Caco-2 (cell line): ENCODE data around the gene NPAS3. TPM values are rescaled to one million over a fixed set of nuclear protein-coding genes. Genes with fewer than 3 reads are reported as not detected.

Experiments
- BruUV-seq: library from RNA; stranded (reverse); fragments of 400-500 nt; replicated peaks from 2 replicates; lab custom pipeline; 2021; lab: Mats Ljungman, UMichigan
- CTCF ChIA-PET: fragments of 300-600 bp; sonication (Branson Sonifier 250); formaldehyde crosslinking; loops from one replicate; lab custom pipeline; 2022; ENCODE audit warnings: antibody characterized with exemption; lab: Charles Lee
- POLR2A ChIA-PET: fragments of 300-600 bp; sonication (Branson Sonifier 250); formaldehyde crosslinking; loops from one replicate; lab custom pipeline; 2022; ENCODE audit warnings: antibody characterized with exemption; lab: Charles Lee
- DNase-seq, 2 experiments: peaks; one replicate each; pipeline versions ENCODE4 v3.0.0 to v3.0.0-alpha.2; 2020 to 2022
- H3K27me3 ChIP-seq: replicated peaks from 2 replicates; pipeline ENCODE4 v1.6.0; 2011; ENCODE audit warnings: low read length; ENCODE audit not compliant: control insufficient read depth, insufficient read depth
- H3K36me3 ChIP-seq: 2 replicates; pipeline ENCODE4 v1.5.1; 2011; ENCODE audit warnings: low read length; ENCODE audit not compliant: control insufficient read depth, insufficient read depth
- H3K4me1 ChIP-seq: fragments of 250-450 bp; sonication (Bioruptor Pico); 2 replicates; pipeline ENCODE4 v1.5.1; 2020; ENCODE audit warnings: mild to moderate bottlenecking
- H3K4me3 ChIP-seq: 2 replicates; pipeline ENCODE4 v1.5.1; 2011; ENCODE audit warnings: low read depth, mild to moderate bottlenecking, control low read depth, low read length
- H3K9me3 ChIP-seq: fragments of 250-450 bp; sonication (Bioruptor Pico); 2 replicates; pipeline ENCODE4 v1.5.1; 2020; ENCODE audit warnings: mild to moderate bottlenecking, moderate library complexity
- H3K27ac Mint-ChIP-seq: one replicate; pipeline ENCODE4 v1.8.0; 2022; ENCODE audit warnings: mixed read lengths; ENCODE audit not compliant: unreplicated experiment
- H3K27me3 Mint-ChIP-seq: one replicate; pipeline ENCODE4 v1.8.0; 2022; ENCODE audit warnings: mixed read lengths; ENCODE audit not compliant: insufficient read depth, unreplicated experiment
- H3K36me3 Mint-ChIP-seq: one replicate; pipeline ENCODE4 v1.8.0; 2022; ENCODE audit warnings: mild to moderate bottlenecking, mixed read lengths; ENCODE audit not compliant: insufficient read depth, unreplicated experiment
- H3K4me1 Mint-ChIP-seq: one replicate; pipeline ENCODE4 v1.8.0; 2022; ENCODE audit warnings: low read depth, mixed read lengths; ENCODE audit not compliant: unreplicated experiment
- H3K4me3 Mint-ChIP-seq: one replicate; pipeline ENCODE4 v1.8.0; 2022; ENCODE audit warnings: mild to moderate bottlenecking, moderate library complexity, mixed read lengths; ENCODE audit not compliant: unreplicated experiment
- H3K9me3 Mint-ChIP-seq: one replicate; pipeline ENCODE4 v1.8.0; 2022; ENCODE audit warnings: mixed read lengths; ENCODE audit not compliant: unreplicated experiment
- intact Hi-C: fragments of 100-400 bp; cut with micrococcal nuclease; formaldehyde crosslinking; loops from one replicate; pipeline ENCODE4 v1.10.0; 2022; ENCODE audit not compliant: unreplicated experiment
- total RNA-seq: library from RNA; stranded (reverse); gene quantifications from 2 replicates; pipeline ENCODE4 v1.2.3, GENCODE V29; 2022
- TF ChIP-seq, protein P1 (sequence below), 2 experiments: fragments of 200-600 bp in 1 of 2; IDR thresholded peaks; 1 replicate in 1 of 2; 2 replicates in 1 of 2; pipeline versions ENCODE4 v1.5.1 to v1.8.0; 2011 to 2022; ENCODE audit warnings: antibody characterized with exemption in 1 of 2, control low read depth in 1 of 2, inconsistent platforms in 1 of 2, low read depth in 1 of 2, low read length in 1 of 2, mild to moderate bottlenecking in 1 of 2, moderate library complexity in 1 of 2; ENCODE audit not compliant: insufficient read depth in 1 of 2, severe bottlenecking in 1 of 2, unreplicated experiment in 1 of 2

NPAS3 gene
- total RNA-seq, 1 experiment from 2014 or later, result not detected

DNA sequence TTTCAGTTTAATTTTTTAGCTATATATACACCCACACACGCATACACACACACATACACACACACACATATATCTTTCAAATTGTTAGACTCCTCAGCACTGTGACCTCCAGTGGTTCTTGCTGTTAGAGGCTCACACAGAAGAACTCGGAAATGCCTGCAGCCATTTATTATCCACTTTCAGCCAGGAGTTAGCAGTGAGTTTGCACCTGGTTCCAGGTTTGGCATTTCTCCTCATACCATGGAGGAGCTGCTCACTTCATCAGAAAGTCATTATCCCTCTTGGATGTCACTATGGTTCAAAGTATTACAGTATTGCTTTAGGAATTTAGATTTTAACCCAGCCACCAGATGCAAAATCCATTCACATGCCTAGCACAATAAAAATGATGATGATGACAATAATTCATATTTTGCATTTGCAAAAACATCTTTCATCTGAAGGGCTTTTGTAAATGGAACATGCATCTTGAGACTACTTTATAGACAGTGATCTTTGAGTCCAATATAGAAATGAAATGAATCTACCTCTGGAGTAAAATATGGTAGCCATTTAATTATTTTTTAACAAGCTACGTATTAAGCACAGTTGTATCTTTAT is 42.3 kb downstream of the NPAS3 start:
- no peak overlapping the region for H3K4me3 ChIP-seq
- Mint-ChIP-seq H3K9me3 (no peaks in the 10 kb centered on the region), H3K4me3 (no peak overlapping the region), H3K36me3 (no peaks in the 10 kb centered on the region), H3K27me3 (peaks cover 10% of the 10 kb centered on the region), H3K27ac (no peak overlapping the region), H3K4me1 (no peaks in the 10 kb centered on the region)
- H3K36me3 ChIP-seq, result no peaks in the 10 kb centered on the region
- BruUV-seq, result no TSS peak
- H3K9me3 ChIP-seq, result no peaks in the 10 kb centered on the region
- ChIA-PET CTCF (no interaction called here), POLR2A (no interaction called here)
- TF ChIP-seq, protein P1, sequence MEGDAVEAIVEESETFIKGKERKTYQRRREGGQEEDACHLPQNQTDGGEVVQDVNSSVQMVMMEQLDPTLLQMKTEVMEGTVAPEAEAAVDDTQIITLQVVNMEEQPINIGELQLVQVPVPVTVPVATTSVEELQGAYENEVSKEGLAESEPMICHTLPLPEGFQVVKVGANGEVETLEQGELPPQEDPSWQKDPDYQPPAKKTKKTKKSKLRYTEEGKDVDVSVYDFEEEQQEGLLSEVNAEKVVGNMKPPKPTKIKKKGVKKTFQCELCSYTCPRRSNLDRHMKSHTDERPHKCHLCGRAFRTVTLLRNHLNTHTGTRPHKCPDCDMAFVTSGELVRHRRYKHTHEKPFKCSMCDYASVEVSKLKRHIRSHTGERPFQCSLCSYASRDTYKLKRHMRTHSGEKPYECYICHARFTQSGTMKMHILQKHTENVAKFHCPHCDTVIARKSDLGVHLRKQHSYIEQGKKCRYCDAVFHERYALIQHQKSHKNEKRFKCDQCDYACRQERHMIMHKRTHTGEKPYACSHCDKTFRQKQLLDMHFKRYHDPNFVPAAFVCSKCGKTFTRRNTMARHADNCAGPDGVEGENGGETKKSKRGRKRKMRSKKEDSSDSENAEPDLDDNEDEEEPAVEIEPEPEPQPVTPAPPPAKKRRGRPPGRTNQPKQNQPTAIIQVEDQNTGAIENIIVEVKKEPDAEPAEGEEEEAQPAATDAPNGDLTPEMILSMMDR (IDR thresholded peaks at IDR 0.05; ENCODE audit: insufficient read depth in 1 of 2, low read depth in 1 of 2, low read length in 1 of 2, severe bottlenecking in 1 of 2, unreplicated experiment in 1 of 2), result no peak
- DNase-seq, result no peak
- intact Hi-C loops, result no loop called here
- no peaks in the 10 kb centered on the region for H3K27me3 ChIP-seq
- no peaks in the 10 kb centered on the region for H3K4me1 ChIP-seq

DNA sequence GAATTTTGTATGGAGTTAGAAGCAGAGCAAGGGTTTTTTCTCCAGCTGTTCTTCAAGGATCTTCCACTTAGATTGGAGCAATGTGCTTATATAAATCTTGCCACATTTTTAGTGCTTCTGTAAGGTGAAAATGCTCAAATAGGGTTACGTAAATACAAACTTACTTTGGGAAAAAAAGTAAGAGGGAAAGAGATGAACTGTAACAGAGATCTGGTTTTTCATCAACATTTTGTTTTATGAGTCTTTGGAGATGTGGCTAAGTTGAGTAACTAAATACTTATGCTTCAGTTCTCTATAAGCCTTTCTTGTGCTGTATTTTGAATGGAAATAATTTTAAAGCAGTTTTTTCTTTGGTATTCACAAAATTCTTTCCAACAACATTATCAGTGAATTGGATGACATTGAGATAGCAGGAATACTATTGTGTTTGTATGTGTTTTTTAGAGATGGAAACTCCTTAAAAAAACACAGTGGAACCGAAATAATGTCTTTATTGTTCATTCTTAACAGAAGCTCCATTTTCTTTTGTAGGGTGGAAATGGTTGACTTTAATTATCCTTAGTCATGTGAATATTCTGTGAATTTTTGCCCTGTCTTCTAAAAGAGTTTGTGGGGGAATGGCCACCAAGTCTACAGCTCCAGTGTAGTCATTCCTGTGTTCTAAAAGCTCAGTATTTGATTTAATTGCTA is 45.7 kb downstream of the NPAS3 start:
- Mint-ChIP-seq H3K27ac (no peak overlapping the region), H3K9me3 (no peaks in the 10 kb centered on the region), H3K27me3 (peaks cover 18% of the 10 kb centered on the region), H3K36me3 (no peaks in the 10 kb centered on the region), H3K4me1 (no peaks in the 10 kb centered on the region), H3K4me3 (no peak overlapping the region)
- no peaks in the 10 kb centered on the region for H3K9me3 ChIP-seq
- DNase-seq, result no peak
- BruUV-seq, result no TSS peak
- intact Hi-C loops, result no loop called here
- H3K4me3 ChIP-seq, result no peak overlapping the region
- TF ChIP-seq, protein P1 (IDR thresholded peaks at IDR 0.05; ENCODE audit: insufficient read depth in 1 of 2, low read depth in 1 of 2, low read length in 1 of 2, severe bottlenecking in 1 of 2, unreplicated experiment in 1 of 2), result no peak
- no peaks in the 10 kb centered on the region for H3K36me3 ChIP-seq
- CTCF ChIA-PET, result no interaction called here
- POLR2A ChIA-PET, result no interaction called here
- H3K4me1 ChIP-seq, result no peaks in the 10 kb centered on the region
- H3K27me3 ChIP-seq, result no peaks in the 10 kb centered on the region

DNA sequence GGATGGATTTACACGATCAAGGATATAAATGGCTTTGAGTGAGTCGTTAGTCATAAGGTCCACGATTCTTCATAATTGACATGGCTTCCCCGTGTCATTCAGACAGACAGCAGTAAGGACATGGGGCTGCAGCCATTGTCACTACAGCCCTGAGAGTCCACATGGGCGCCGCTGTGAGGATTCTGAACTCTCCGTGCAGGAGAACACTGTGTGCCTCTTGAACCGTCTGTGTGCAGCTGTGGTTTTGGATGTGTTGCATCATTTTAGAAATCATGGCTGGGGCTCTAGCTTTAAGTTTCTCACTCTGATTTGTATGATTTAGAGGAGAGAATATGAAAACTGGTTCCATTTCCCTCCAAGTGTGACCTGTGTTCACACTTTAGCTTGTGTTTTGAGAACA is 47.2 kb downstream of the NPAS3 start:
- TF ChIP-seq, protein P1 (IDR thresholded peaks at IDR 0.05; ENCODE audit: insufficient read depth in 1 of 2, low read depth in 1 of 2, low read length in 1 of 2, severe bottlenecking in 1 of 2, unreplicated experiment in 1 of 2), result no peak
- H3K36me3 Mint-ChIP-seq, result no peaks in the 10 kb centered on the region
- H3K9me3 Mint-ChIP-seq, result no peaks in the 10 kb centered on the region
- no peak overlapping the region for H3K4me3 Mint-ChIP-seq
- Histone ChIP-seq H3K4me1 (no peaks in the 10 kb centered on the region), H3K36me3 (no peaks in the 10 kb centered on the region), H3K4me3 (no peak overlapping the region), H3K9me3 (no peaks in the 10 kb centered on the region), H3K27me3 (no peaks in the 10 kb centered on the region)
- no TSS peak for BruUV-seq
- H3K4me1 Mint-ChIP-seq, result no peaks in the 10 kb centered on the region
- DNase-seq, result no peak
- H3K27ac Mint-ChIP-seq, result no peak overlapping the region
- ChIA-PET CTCF (no interaction called here), POLR2A (no interaction called here)
- intact Hi-C loops, result no loop called here
- peaks cover 18% of the 10 kb centered on the region for H3K27me3 Mint-ChIP-seq
